CD14-positive monocyte (primary cell): ENCODE results near the gene ATG12. TPM values are rescaled to one million over a fixed set of nuclear protein-coding genes. Genes with fewer than 3 reads are reported as not detected.

Source experiments
- DNase-seq, 3 donors: peaks; one replicate each; pipeline ENCODE4 v3.0.0-alpha.2; 2011 to 2022
- H2AFZ ChIP-seq: 2 replicates; pipeline ENCODE4 v1.6.0; 2012; ENCODE audit warnings: mild to moderate bottlenecking, low read depth, low read length, inconsistent platforms; ENCODE audit not compliant: insufficient read depth, poor library complexity, severe bottlenecking
- H3K27ac ChIP-seq, 2 donors: 1 replicate in 1 of 2; 2 replicates in 1 of 2; pipeline ENCODE4 v1.5.1; 2012 to 2013; ENCODE audit warnings: low read length in 2 of 2, control low read depth in 1 of 2, inconsistent platforms in 1 of 2, low read depth in 1 of 2, mild to moderate bottlenecking in 1 of 2
- H3K27me3 ChIP-seq, 2 donors: one replicate each; pipeline versions ENCODE4 v1.6.0 to v1.6.1; 2011 to 2013; ENCODE audit warnings: low read length in 2 of 2; ENCODE audit not compliant: control insufficient read depth in 2 of 2, insufficient read depth in 2 of 2
- H3K36me3 ChIP-seq, 2 donors: replicated peaks in 1 of 2; 1 replicate in 1 of 2; 2 replicates in 1 of 2; pipeline versions ENCODE4 v1.5.1 to v1.6.1; 2012 to 2013; ENCODE audit warnings: low read length in 2 of 2, control low read depth in 1 of 2, inconsistent platforms in 1 of 2, mild to moderate bottlenecking in 1 of 2; ENCODE audit not compliant: insufficient read depth in 2 of 2, control insufficient read depth in 1 of 2
- H3K4me1 ChIP-seq, 2 donors: 1 replicate in 1 of 2; 2 replicates in 1 of 2; pipeline versions ENCODE4 v1.5.1 to v1.6.1; 2012 to 2013; ENCODE audit warnings: low read length in 2 of 2, control low read depth in 1 of 2, inconsistent platforms in 1 of 2, mild to moderate bottlenecking in 1 of 2, moderate library complexity in 1 of 2; ENCODE audit not compliant: insufficient read depth in 2 of 2, control insufficient read depth in 1 of 2
- H3K4me2 ChIP-seq: replicated peaks from 2 replicates; pipeline ENCODE3; 2012; ENCODE audit warnings: low read length, moderate library complexity, mild to moderate bottlenecking; ENCODE audit not compliant: poor library complexity, severe bottlenecking; ENCODE audit errors: extremely low read depth
- H3K4me3 ChIP-seq, 3 experiments: fragments of 200-600 bp in 1 of 3; sonication (generic) in 1 of 3; replicated peaks in 1 of 3; 1 replicate in 2 of 3; 2 replicates in 1 of 3; pipeline ENCODE4 v1.5.1; 2011 to 2013; ENCODE audit warnings: low read length in 3 of 3, mild to moderate bottlenecking in 3 of 3, control low read depth in 2 of 3, low read depth in 2 of 3, inconsistent platforms in 1 of 3, moderate library complexity in 1 of 3
- H3K79me2 ChIP-seq: 2 replicates; pipeline ENCODE4 v1.6.0; 2012; ENCODE audit warnings: mild to moderate bottlenecking, control low read depth, inconsistent platforms, low read length, moderate library complexity; ENCODE audit not compliant: insufficient read depth
- H3K9ac ChIP-seq: 2 replicates; pipeline ENCODE4 v1.6.0; 2017; ENCODE audit warnings: low read length, mild to moderate bottlenecking; ENCODE audit not compliant: insufficient read depth, poor library complexity, severe bottlenecking
- H3K9me3 ChIP-seq, 2 donors: replicated peaks in 1 of 2; 1 replicate in 1 of 2; 2 replicates in 1 of 2; pipeline versions ENCODE4 v1.5.1 to v1.6.1; 2012 to 2013; ENCODE audit warnings: low read length in 2 of 2, control low read depth in 1 of 2; ENCODE audit not compliant: control insufficient read depth in 1 of 2, insufficient read depth in 1 of 2
- H4K20me1 ChIP-seq: 2 replicates; pipeline ENCODE4 v1.6.0; 2012; ENCODE audit warnings: mild to moderate bottlenecking, low read length, control low read depth, moderate library complexity; ENCODE audit not compliant: insufficient read depth
- H3K27ac Mint-ChIP-seq, 7 donors: one replicate each; pipeline ENCODE4 v1.8.0; 2020; ENCODE audit warnings: mild to moderate bottlenecking in 7 of 7, mixed read lengths in 7 of 7, moderate library complexity in 6 of 7, inconsistent platforms in 2 of 7
- H3K27me3 Mint-ChIP-seq, 3 donors: one replicate each; pipeline ENCODE4 v1.8.0; 2021 to 2022; ENCODE audit warnings: low read depth in 3 of 3, mild to moderate bottlenecking in 3 of 3, mixed read lengths in 3 of 3, moderate library complexity in 3 of 3, inconsistent platforms in 1 of 3
- H3K36me3 Mint-ChIP-seq, 2 donors: one replicate each; pipeline ENCODE4 v1.8.0; 2020; ENCODE audit warnings: mixed read lengths in 2 of 2, inconsistent platforms in 1 of 2, mild to moderate bottlenecking in 1 of 2
- H3K4me1 Mint-ChIP-seq: one replicate; pipeline ENCODE4 v1.8.0; 2020; ENCODE audit warnings: mild to moderate bottlenecking, mixed read lengths
- H3K4me3 Mint-ChIP-seq, 2 donors: one replicate each; pipeline ENCODE4 v1.8.0; 2020; ENCODE audit warnings: mild to moderate bottlenecking in 2 of 2, mixed read lengths in 2 of 2, moderate library complexity in 1 of 2
- H3K9me3 Mint-ChIP-seq, 7 donors: one replicate each; pipeline ENCODE4 v1.8.0; 2020 to 2022; ENCODE audit warnings: mixed read lengths in 7 of 7, mild to moderate bottlenecking in 6 of 7, moderate library complexity in 6 of 7, inconsistent platforms in 2 of 7
- WGBS: methylation state at CpG from one replicate; pipeline ENCODE4 v1.1.5; 2013; ENCODE audit warnings: missing lambda C conversion rate; ENCODE audit not compliant: insufficient coverage; 5-methylcytosine and 5-hydroxymethylcytosine counted together
- intact Hi-C, 2 donors: fragments of 100-400 bp; cut with micrococcal nuclease; formaldehyde crosslinking; loops; one replicate each; pipeline versions ENCODE4 v1.15.0 to v1.15.1; 2023
- polyA plus RNA-seq, 3 donors: library from polyadenylated mRNA; depleted of rRNA in 1 of 3; unstranded in 2 of 3; stranded (reverse) in 1 of 3; fragments of 300-500 nt in 2 of 3; fragments of >200 nt in 1 of 3; fragmentation: Illumina TruSeq in 2 of 3; gene quantifications; 1 replicate in 2 of 3; 2 replicates in 1 of 3; pipeline ENCODE4 v1.2.3, GENCODE V29; 2012 to 2021
- TF ChIP-seq, protein P1 (sequence below): fragments of 200-600 bp; IDR thresholded peaks from one replicate; pipeline ENCODE4 v1.8.0; 2022; ENCODE audit warnings: antibody characterized with exemption, mild to moderate bottlenecking

Gene ATG12
- polyA plus RNA-seq, 3 donors = 44.3 to 143 (median 101) TPM

DNA sequence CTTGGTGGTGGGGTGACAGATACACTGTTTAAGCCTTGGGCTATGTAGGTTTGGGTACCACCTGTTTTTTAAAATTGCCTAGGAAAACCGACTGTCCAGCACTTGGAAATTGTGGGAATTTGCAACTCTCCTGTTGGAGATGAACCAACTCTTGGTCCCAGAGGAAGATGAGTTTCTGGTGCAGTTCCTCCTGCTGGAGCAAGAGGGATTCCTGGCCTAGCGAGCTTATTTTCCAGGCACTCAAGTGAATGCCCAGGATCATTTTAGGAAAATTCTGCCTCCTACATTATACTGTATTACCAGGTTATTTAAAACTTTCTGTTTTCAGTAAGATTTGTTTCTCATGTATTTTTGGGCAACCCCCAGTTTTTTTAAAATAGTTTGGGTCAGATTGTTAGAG is 34.1 kb upstream of the ATG12 start:
- H3K4me3 ChIP-seq = no peak overlapping the region
- Mint-ChIP-seq H3K36me3 (peaks cover 60 to 69% of the 10 kb centered on the region in 2 donors), H3K4me3 (no peak overlapping the region), H3K27me3 (peaks cover 0 to 1% (median 0%) of the 10 kb centered on the region in 3 donors), H3K9me3 (peaks cover 2 to 11% (median 9%) of the 10 kb centered on the region in 7 donors), H3K4me1 (no peaks in the 10 kb centered on the region), H3K27ac (no peak overlapping the region)
- no peak overlapping the region for H3K4me2 ChIP-seq
- no peaks in the 10 kb centered on the region for H4K20me1 ChIP-seq
- no peaks in the 10 kb centered on the region for H3K79me2 ChIP-seq
- no peak overlapping the region for H2AFZ ChIP-seq
- H3K9me3 ChIP-seq = no peaks in the 10 kb centered on the region
- H3K4me1 ChIP-seq = no peaks in the 10 kb centered on the region
- peaks cover 18 to 55% of the 10 kb centered on the region in 2 donors for H3K36me3 ChIP-seq
- no peak for DNase-seq
- no peaks in the 10 kb centered on the region for H3K27me3 ChIP-seq
- TF ChIP-seq, protein P1, sequence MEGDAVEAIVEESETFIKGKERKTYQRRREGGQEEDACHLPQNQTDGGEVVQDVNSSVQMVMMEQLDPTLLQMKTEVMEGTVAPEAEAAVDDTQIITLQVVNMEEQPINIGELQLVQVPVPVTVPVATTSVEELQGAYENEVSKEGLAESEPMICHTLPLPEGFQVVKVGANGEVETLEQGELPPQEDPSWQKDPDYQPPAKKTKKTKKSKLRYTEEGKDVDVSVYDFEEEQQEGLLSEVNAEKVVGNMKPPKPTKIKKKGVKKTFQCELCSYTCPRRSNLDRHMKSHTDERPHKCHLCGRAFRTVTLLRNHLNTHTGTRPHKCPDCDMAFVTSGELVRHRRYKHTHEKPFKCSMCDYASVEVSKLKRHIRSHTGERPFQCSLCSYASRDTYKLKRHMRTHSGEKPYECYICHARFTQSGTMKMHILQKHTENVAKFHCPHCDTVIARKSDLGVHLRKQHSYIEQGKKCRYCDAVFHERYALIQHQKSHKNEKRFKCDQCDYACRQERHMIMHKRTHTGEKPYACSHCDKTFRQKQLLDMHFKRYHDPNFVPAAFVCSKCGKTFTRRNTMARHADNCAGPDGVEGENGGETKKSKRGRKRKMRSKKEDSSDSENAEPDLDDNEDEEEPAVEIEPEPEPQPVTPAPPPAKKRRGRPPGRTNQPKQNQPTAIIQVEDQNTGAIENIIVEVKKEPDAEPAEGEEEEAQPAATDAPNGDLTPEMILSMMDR = no peak
- intact Hi-C loops = no loop called here
- H3K27ac ChIP-seq = no peak overlapping the region
- whole genome bisulfite sequencing = no CpG with 5 or more reads among the region's 2 CpGs
- no peak overlapping the region for H3K9ac ChIP-seq

DNA sequence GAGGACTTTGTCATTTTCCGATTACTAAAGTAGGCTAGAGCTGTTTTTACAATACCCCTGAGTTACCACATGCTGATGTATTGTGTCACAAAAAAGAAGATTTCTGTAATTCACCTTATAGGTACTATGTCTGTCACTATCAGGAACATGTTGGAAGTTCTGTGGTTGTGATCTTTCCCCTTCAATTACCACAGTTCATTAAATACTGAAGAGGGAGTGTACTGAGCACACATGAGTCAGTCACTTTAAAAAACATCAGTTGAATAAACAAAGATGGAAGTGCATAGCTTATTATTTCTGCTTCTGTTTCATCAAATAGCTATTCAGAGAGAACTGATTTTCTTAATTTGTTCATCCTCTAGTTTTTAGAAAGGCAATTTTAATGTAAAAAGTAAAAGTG is 32.0 kb upstream of the ATG12 start:
- Histone ChIP-seq H3K9me3 (no peaks in the 10 kb centered on the region), H3K36me3 (peaks cover 22 to 69% of the 10 kb centered on the region in 2 donors), H3K79me2 (no peaks in the 10 kb centered on the region), H3K4me2 (no peak overlapping the region), H3K9ac (no peak overlapping the region), H2AFZ (no peak overlapping the region), H3K4me3 (no peak overlapping the region), H3K27me3 (no peaks in the 10 kb centered on the region), H4K20me1 (no peaks in the 10 kb centered on the region), H3K4me1 (no peaks in the 10 kb centered on the region), H3K27ac (no peak overlapping the region)
- no peak for DNase-seq
- TF ChIP-seq, protein P1 = no peak
- H3K27me3 Mint-ChIP-seq = peaks cover 0 to 1% (median 0%) of the 10 kb centered on the region in 3 donors
- H3K27ac Mint-ChIP-seq = no peak overlapping the region
- peaks cover 0 to 7% (median 3%) of the 10 kb centered on the region in 7 donors for H3K9me3 Mint-ChIP-seq
- no peak overlapping the region for H3K4me3 Mint-ChIP-seq
- no peaks in the 10 kb centered on the region for H3K4me1 Mint-ChIP-seq
- WGBS = no CpG with 5 or more reads among the region's 1 CpG
- H3K36me3 Mint-ChIP-seq = peaks cover 46 to 58% of the 10 kb centered on the region in 2 donors
- intact Hi-C loops = no loop called here
